ENCODE data around the gene NUDCD3. TPM values are rescaled to one million over a fixed set of nuclear protein-coding genes. Genes with fewer than 3 reads are reported as not detected.

Gene NUDCD3
- total RNA-seq (2022; extraction: Qiagen RNA extraction): 45.8 to 67.0 TPM (median 55.8 TPM) in 5 replicates

DNA sequence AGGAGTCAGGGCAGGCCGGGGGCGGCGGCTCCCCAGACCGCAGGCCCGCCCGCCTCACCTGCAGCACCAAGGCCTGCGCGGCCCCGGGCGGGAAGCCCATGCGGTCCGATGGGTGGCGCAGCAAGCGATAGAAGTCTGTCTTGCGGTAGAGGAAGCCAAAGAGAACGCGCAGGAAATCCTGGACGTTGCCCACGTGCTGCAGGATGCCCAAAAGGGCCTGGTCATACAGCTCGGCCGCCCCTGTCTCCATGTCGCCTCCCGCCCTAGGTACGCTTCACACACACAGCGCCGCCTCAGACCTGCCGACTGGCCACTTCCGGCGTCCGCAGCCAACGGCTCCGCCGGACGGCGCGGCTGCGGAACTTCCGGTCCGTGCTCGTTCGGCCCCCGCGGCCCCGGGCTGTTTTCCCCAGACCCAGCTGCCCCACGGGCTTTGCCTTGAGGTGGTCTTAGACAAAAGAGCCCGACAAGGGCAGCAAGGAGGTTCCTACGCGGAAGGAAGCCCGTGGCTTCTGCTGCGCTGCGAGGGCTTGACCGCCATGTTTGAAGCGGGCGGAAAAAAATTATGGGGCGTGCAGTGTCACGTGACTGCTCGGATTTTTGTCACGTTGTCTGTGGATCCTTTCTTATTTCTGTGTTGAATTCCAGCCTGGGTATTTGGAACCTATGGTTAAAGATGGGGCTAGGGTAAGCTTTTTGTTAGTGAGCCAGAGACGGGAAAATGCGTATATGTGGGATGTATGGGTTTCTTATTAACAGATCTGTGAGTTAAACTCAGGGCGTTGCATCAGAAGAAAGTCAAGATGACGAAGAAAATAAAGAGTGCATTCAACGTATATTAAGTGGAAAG, at the start of gene NUDCD3:
NUDCD3 (minus strand) TSS at position 308 of the 850 bp plus-strand sequence; CDS start at position 250, 58 bp downstream.

Other genes starting within 250 kb of the NUDCD3 start
- gene CAMK2B, start 165.1 kb downstream of the NUDCD3 start, total RNA-seq (2022; extraction: Qiagen RNA extraction): 0.12 to 0.58 TPM (median 0.23 TPM) in 5 replicates
- gene NPC1L1, start 50.7 kb upstream of the NUDCD3 start, total RNA-seq (2022; extraction: Qiagen RNA extraction): 0.02 to 0.10 TPM (median 0.08 TPM) in 5 replicates
- gene DDX56, start 83.2 kb upstream of the NUDCD3 start, total RNA-seq (2022; extraction: Qiagen RNA extraction): 108 to 138 TPM (median 113 TPM) in 5 replicates
- gene TMED4, start 91.6 kb upstream of the NUDCD3 start, total RNA-seq (2022; extraction: Qiagen RNA extraction): 47.0 to 54.2 TPM (median 53.0 TPM) in 5 replicates
- gene OGDH, start 116.0 kb upstream of the NUDCD3 start, total RNA-seq (2022; extraction: Qiagen RNA extraction): 27.3 to 30.9 TPM (median 28.5 TPM) in 5 replicates